Stomach (tissue), 9 donors: ENCODE data around the gene UPF1. TPM values are rescaled to one million over a fixed set of nuclear protein-coding genes. Genes with fewer than 3 reads are reported as not detected.

Experiments
- DNase-seq, 2 donors: peaks; one replicate each; pipeline versions ENCODE4 v3.0.0 to v3.0.0-alpha.2; 2013 to 2019
- H3K27ac ChIP-seq, 5 donors: fragments of 200-600 bp in 4 of 5; sonication (generic) in 4 of 5; one replicate each; pipeline ENCODE4 v1.5.1; 2013 to 2019; ENCODE audit warnings: mild to moderate bottlenecking in 1 of 5, moderate library complexity in 1 of 5
- H3K27me3 ChIP-seq, 3 donors: fragments of 200-600 bp; sonication (generic); one replicate each; pipeline ENCODE4 v1.5.1; 2017 to 2019; ENCODE audit warnings: mixed run types in 1 of 3
- H3K36me3 ChIP-seq, 4 donors: fragments of 200-600 bp; sonication (generic); 1 replicate in 3 of 4; 2 replicates in 1 of 4; pipeline ENCODE4 v1.5.1; 2016 to 2019
- H3K4me1 ChIP-seq, 4 donors: fragments of 200-600 bp; sonication (generic); one replicate each; pipeline ENCODE4 v1.5.1; 2016 to 2019
- H3K4me3 ChIP-seq, 4 donors: fragments of 200-600 bp; sonication (generic) in 3 of 4; one replicate each; pipeline ENCODE4 v1.5.1; 2016 to 2019; ENCODE audit warnings: mild to moderate bottlenecking in 1 of 4
- H3K9me3 ChIP-seq, 4 donors: fragments of 200-600 bp; sonication (generic); one replicate each; pipeline ENCODE4 v1.5.1; 2016 to 2019
- CTCF ChIP-seq, 7 experiments: fragments of 450-650 bp in 4 of 7; fragments of 200-600 bp in 3 of 7; sonication (generic) in 3 of 7; IDR thresholded peaks; one replicate each; pipeline ENCODE4 v1.5.1; 2016 to 2019; ENCODE audit warnings: antibody characterized with exemption in 7 of 7, control low read depth in 2 of 7, mild to moderate bottlenecking in 1 of 7
- EP300 ChIP-seq: sonication (generic); formaldehyde crosslinking; IDR thresholded peaks from one replicate; pipeline ENCODE4 v1.6.1; 2017; ENCODE audit warnings: antibody characterized with exemption
- POLR2A ChIP-seq, 4 donors: fragments of 450-650 bp; IDR thresholded peaks; one replicate each; pipeline ENCODE4 v1.6.1; 2016; ENCODE audit warnings: antibody characterized with exemption in 4 of 4, control low read depth in 2 of 4, mild to moderate bottlenecking in 1 of 4, moderate library complexity in 1 of 4
- POLR2AphosphoS5 ChIP-seq, 3 donors: sonication (generic); formaldehyde crosslinking; IDR thresholded peaks; one replicate each; pipeline ENCODE4 v1.6.1; 2016; ENCODE audit warnings: antibody characterized with exemption in 3 of 3
- WGBS, 5 donors: extraction: QIAGEN DNeasy Blood & Tissue Kit in 3 of 5; methylation state at CpG; one replicate each; pipeline versions ENCODE4 v1.1.5 to v1.1.7; 2013 to 2018; 5-methylcytosine and 5-hydroxymethylcytosine counted together
- intact Hi-C: fragments of 100-400 bp; cut with DNase I; formaldehyde crosslinking; loops from one replicate; pipeline ENCODE4 v1.15.1; 2023; ENCODE audit warnings: low total_unique reads
- polyA plus RNA-seq, 3 donors: library from polyadenylated mRNA; stranded (reverse); fragments of 200-250 nt; gene quantifications; one replicate each; pipeline ENCODE4 v1.2.3, GENCODE V29; 2013
- total RNA-seq, 5 donors: library from RNA; depleted of rRNA; stranded (reverse); fragments of >200 nt; gene quantifications; one replicate each; pipeline versions ENCODE4 v1.1.0 to v1.2.3, GENCODE V29; 2014 to 2016
- donor health status: healthy with polysubstance abuse.
- donor health status: Bipolar disorder and iron deficiency.
- donor health status: healthy.

The UPF1 gene
- total and polyA plus RNA-seq, 8 donors: 26.3 to 111 (median 38.7) TPM

DNA sequence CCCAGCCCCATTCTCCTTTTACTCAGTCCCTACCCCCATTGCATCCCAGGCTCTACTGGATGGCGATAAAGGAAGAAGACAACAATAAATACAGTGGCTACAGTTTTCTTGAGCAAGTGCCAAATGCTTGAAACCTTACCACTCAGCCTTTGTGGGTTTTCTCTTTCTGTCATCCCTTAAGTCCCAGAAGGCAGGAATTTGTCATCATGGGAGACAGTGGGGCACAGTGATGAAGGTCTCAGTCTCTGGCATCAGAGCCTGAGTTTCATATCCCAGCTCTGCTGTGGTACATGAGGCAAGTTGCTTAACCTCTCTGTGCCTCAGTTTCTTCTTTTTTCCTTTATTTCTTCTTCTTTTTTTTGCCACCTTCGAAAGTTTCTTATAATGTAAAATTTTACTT is 35.5 kb upstream of the UPF1 start:
- Histone ChIP-seq H3K27ac (no peak overlapping the region), H3K4me3 (no peak overlapping the region), H3K4me1 (peaks cover 0 to 17% (median 11%) of the 10 kb centered on the region in 4 donors), H3K27me3 (peaks cover 1 to 92% (median 30%) of the 10 kb centered on the region in 3 donors), H3K36me3 (no peaks in the 10 kb centered on the region), H3K9me3 (no peaks in the 10 kb centered on the region)
- intact Hi-C loops: no loop called here
- TF ChIP-seq POLR2A (IDR thresholded peaks at IDR 0.05): no peak
- TF ChIP-seq POLR2AphosphoS5 (IDR thresholded peaks at IDR 0.05): no peak
- TF ChIP-seq EP300: no peak
- no peak for TF ChIP-seq CTCF (IDR thresholded peaks at IDR 0.05)
- no peak for DNase-seq
- WGBS, 5 donors: 64 to 78% (median 69%) methylated on average over 2 of the region's 2 CpGs

DNA sequence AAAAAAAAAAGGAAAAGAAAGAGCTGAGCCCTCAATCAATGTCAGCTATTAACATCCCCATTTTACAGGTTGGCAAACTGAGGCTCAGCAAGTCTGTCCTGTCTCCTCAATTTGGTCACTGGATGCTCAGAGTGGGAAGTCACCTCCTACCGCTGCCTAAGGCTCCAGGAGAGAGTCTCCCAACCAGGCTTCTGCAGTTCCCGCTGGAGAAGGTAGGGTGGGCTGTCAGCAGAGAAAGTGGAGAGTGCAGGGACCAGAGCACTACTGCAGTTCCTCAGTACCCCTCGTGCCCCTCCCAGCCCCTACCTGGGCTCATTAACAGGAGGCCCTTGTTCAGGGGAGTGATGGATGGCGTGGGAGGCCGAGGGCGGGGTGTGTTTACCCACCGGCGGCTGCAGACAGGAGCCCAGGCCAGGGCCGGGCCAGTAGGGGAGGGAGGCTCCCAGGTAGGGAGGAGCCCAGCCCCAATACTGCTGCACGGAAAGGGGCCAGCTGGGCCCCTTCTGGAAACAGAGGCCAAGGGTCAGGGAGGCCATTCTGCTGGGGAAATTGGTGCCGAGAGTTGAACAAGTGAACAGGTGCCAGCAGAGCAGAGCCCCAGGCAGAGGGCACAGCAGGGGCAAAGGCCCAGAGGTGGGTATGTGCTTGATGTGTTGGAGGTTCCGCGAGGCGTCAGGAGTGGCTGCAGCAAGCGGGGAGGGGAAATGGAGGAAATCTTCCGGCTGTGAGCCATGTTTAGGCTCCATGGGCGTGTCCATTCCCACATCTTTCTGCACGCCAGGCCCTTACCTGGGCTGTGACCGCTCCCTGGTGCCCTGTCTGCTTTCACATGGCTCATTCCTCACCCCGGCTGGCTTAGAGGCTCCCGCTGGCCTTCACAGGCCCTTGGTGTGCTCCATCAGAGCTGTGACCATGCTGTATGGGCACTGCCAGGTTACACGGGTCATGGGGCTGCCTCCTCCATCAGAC is 33.1 kb upstream of the UPF1 start:
- Histone ChIP-seq H3K4me3 (no peak overlapping the region), H3K27ac (no peak overlapping the region), H3K4me1 (peaks cover 0 to 17% (median 10%) of the 10 kb centered on the region in 4 donors), H3K27me3 (peaks cover 0 to 88% (median 16%) of the 10 kb centered on the region in 3 donors), H3K36me3 (no peaks in the 10 kb centered on the region), H3K9me3 (no peaks in the 10 kb centered on the region)
- no peak for TF ChIP-seq POLR2AphosphoS5 (IDR thresholded peaks at IDR 0.05)
- TF ChIP-seq POLR2A (IDR thresholded peaks at IDR 0.05): no peak
- TF ChIP-seq EP300: no peak
- no peak for TF ChIP-seq CTCF (IDR thresholded peaks at IDR 0.05)
- intact Hi-C loops: no loop called here
- DNase-seq: peak; percentile 45 to 90
- WGBS, 5 donors: 22 to 33% (median 25%) methylated on average over 14 to 22 of the region's 22 CpGs

GRCh38 chr19:18799389-18799970 is 32.3 kb upstream of the UPF1 start:
- no peaks in the 10 kb centered on the region for H3K36me3 ChIP-seq
- intact Hi-C loops: no loop called here
- H3K4me3 ChIP-seq: no peak overlapping the region
- H3K4me1 ChIP-seq: peaks cover 0 to 17% (median 10%) of the 10 kb centered on the region in 4 donors
- H3K27me3 ChIP-seq: peaks cover 0 to 88% (median 16%) of the 10 kb centered on the region in 3 donors
- H3K27ac ChIP-seq: no peak overlapping the region
- no peak for DNase-seq
- H3K9me3 ChIP-seq: no peaks in the 10 kb centered on the region
- TF ChIP-seq POLR2A (IDR thresholded peaks at IDR 0.05) (no peak), POLR2AphosphoS5 (IDR thresholded peaks at IDR 0.05) (no peak), CTCF (IDR thresholded peaks at IDR 0.05) (no peak), EP300 (no peak)

DNA sequence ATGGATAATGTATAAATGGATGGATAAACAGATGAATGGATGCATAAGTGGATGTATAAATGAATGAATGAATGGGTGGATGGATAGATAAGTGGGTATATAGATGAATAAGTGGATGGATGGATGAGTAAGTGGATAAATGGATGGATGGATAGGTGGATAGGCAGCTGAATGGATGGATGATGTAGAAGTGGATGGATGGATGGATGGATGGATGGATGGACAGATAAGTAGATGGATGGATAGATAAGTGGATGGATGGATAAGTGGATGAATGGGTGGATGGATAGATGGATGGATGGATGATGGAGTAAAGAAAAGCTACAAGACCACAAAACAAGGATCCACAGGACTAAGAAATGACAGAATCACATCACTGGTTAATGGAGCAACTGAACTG is 31.7 kb upstream of the UPF1 start:
- DNase-seq: no peak
- Histone ChIP-seq H3K27me3 (peaks cover 0 to 82% (median 16%) of the 10 kb centered on the region in 3 donors), H3K36me3 (no peaks in the 10 kb centered on the region), H3K4me1 (peaks cover 0 to 17% (median 10%) of the 10 kb centered on the region in 4 donors), H3K4me3 (no peak overlapping the region), H3K9me3 (no peaks in the 10 kb centered on the region), H3K27ac (no peak overlapping the region)
- TF ChIP-seq EP300: no peak
- no peak for TF ChIP-seq CTCF (IDR thresholded peaks at IDR 0.05)
- no peak for TF ChIP-seq POLR2AphosphoS5 (IDR thresholded peaks at IDR 0.05)
- TF ChIP-seq POLR2A (IDR thresholded peaks at IDR 0.05): no peak
- intact Hi-C loops: no loop called here
